ENCODE measurements around the gene ZNF473. TPM values are rescaled to one million over a fixed set of nuclear protein-coding genes. Genes with fewer than 3 reads are reported as not detected.

ZNF473 gene
- total RNA-seq, 1 donor from 2014 or later, result 3.4 TPM

DNA sequence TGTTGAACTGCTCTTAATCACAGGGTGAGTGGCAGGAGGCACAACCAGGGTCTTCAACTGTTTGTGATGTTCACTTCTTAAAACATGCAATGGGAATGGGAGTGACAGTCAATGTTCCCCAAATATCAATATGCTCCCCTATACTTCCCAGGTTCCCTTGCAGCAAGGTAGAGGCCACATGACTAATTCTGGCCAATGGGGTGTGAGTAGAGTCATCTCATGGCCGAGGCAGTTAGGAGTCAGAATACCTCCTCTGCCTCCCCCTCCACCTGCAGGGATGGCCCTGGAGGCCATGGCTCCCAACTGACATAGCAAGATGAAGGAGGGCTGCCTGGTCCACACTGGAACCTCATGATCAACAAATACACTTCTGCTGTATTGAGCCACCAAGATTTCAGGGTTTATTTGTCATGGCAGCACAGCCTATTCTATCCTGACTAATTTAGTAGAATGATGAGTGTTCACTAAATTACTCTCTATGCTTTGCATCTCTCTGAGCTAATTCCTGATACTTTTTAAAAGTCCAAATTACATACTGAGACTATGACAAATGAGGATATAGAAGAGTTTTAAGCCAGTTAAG, 9.5 kb upstream of the ZNF473 start:
- no peak for DNase-seq (ENCODE audit: low spot score in 2 of 2)
- H3K27ac ChIP-seq, result no peak overlapping the region
- H3K36me3 ChIP-seq, result peaks cover 56 to 82% of the 10 kb centered on the region in 2 donors
- no peaks in the 10 kb centered on the region for H3K9me3 ChIP-seq
- H3K27me3 ChIP-seq, result no peaks in the 10 kb centered on the region
- no peaks in the 10 kb centered on the region for H3K4me1 ChIP-seq
- no peak overlapping the region for H3K4me3 ChIP-seq
- intact Hi-C loops (cut with DNase I), result no loop called here
- TF ChIP-seq, protein P1, sequence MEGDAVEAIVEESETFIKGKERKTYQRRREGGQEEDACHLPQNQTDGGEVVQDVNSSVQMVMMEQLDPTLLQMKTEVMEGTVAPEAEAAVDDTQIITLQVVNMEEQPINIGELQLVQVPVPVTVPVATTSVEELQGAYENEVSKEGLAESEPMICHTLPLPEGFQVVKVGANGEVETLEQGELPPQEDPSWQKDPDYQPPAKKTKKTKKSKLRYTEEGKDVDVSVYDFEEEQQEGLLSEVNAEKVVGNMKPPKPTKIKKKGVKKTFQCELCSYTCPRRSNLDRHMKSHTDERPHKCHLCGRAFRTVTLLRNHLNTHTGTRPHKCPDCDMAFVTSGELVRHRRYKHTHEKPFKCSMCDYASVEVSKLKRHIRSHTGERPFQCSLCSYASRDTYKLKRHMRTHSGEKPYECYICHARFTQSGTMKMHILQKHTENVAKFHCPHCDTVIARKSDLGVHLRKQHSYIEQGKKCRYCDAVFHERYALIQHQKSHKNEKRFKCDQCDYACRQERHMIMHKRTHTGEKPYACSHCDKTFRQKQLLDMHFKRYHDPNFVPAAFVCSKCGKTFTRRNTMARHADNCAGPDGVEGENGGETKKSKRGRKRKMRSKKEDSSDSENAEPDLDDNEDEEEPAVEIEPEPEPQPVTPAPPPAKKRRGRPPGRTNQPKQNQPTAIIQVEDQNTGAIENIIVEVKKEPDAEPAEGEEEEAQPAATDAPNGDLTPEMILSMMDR (IDR thresholded peaks at IDR 0.05), result no peak

GRCh38 chr19:50020481-50020880, 5.3 kb upstream of the ZNF473 start:
- no peaks in the 10 kb centered on the region for H3K27me3 ChIP-seq
- no peak overlapping the region for H3K4me3 ChIP-seq
- H3K4me1 ChIP-seq, result peaks cover 8 to 14% of the 10 kb centered on the region in 2 donors
- no peak for DNase-seq (ENCODE audit: low spot score in 2 of 2)
- TF ChIP-seq, protein P1 (IDR thresholded peaks at IDR 0.05), result no peak
- H3K9me3 ChIP-seq, result no peaks in the 10 kb centered on the region
- H3K27ac ChIP-seq, result no peak overlapping the region
- intact Hi-C loops (cut with DNase I), result loop anchor here (10.0 kb wide), 2 partner anchors 494 to 784 kb away; partner anchors contain the start of genes ASPDH and JOSD2
- H3K36me3 ChIP-seq, result peaks cover 25 to 48% of the 10 kb centered on the region in 2 donors

DNA sequence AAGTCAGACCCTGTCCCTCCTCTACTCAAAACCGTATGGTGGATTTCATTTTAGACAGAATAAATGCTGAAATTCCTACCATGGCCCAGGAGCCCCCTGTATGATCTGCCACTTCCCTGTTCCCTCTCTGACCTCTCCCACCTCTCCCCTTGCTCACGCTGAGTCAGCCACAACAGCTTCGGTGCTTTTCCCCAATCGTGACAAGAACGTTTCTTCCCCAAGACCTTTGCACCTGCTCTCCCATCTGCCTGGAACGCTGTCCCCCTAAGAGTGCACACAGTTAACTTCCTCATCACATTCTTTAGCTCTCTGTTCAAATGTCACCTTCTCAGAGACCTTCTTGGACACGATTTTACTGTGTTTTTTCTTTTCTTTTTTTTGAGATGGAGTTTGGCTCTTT, 3.0 kb upstream of the ZNF473 start:
- Histone ChIP-seq H3K36me3 (peaks cover 8 to 26% of the 10 kb centered on the region in 2 donors), H3K27me3 (no peaks in the 10 kb centered on the region), H3K4me1 (peaks cover 15 to 22% of the 10 kb centered on the region in 2 donors), H3K4me3 (no peak overlapping the region), H3K27ac (no peak overlapping the region), H3K9me3 (no peaks in the 10 kb centered on the region)
- intact Hi-C loops (cut with DNase I), result loop anchor here (10.0 kb wide), 2 partner anchors 492 to 782 kb away; partner anchors contain the start of genes ASPDH and JOSD2
- TF ChIP-seq, protein P1 (IDR thresholded peaks at IDR 0.05), result no peak
- no peak for DNase-seq (ENCODE audit: low spot score in 2 of 2)

DNA sequence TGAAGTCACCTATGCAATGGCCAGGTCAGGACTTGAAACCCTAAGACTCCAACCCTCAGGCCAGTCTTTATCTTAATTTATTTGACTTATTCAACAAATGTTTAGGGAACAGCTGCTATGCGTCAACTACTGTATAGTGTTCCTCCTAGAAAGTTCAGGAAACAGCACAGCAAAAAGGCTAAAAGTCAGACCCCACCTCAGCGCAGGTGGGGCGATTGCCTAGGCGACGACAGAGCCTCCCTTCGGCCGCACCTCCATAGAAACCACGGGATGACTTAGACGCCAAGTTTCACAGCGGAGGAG, 1.1 kb upstream of the ZNF473 start:
- Histone ChIP-seq H3K4me3 (peak overlapping the region; percentile 84 to 95), H3K27me3 (no peaks in the 10 kb centered on the region), H3K27ac (peak overlapping the region; percentile 87 to 94), H3K4me1 (peaks cover 15 to 22% of the 10 kb centered on the region in 2 donors), H3K36me3 (peaks cover 8 to 16% of the 10 kb centered on the region in 2 donors), H3K9me3 (no peaks in the 10 kb centered on the region)
- DNase-seq (ENCODE audit: low spot score in 2 of 2), result no peak
- intact Hi-C loops (cut with DNase I), result loop anchor here (1.0 to 10.0 kb wide), 6 partner anchors 20 to 780 kb away; partner anchors contain the start of genes ASPDH and JOSD2
- TF ChIP-seq, protein P1 (IDR thresholded peaks at IDR 0.05), result no peak

DNA sequence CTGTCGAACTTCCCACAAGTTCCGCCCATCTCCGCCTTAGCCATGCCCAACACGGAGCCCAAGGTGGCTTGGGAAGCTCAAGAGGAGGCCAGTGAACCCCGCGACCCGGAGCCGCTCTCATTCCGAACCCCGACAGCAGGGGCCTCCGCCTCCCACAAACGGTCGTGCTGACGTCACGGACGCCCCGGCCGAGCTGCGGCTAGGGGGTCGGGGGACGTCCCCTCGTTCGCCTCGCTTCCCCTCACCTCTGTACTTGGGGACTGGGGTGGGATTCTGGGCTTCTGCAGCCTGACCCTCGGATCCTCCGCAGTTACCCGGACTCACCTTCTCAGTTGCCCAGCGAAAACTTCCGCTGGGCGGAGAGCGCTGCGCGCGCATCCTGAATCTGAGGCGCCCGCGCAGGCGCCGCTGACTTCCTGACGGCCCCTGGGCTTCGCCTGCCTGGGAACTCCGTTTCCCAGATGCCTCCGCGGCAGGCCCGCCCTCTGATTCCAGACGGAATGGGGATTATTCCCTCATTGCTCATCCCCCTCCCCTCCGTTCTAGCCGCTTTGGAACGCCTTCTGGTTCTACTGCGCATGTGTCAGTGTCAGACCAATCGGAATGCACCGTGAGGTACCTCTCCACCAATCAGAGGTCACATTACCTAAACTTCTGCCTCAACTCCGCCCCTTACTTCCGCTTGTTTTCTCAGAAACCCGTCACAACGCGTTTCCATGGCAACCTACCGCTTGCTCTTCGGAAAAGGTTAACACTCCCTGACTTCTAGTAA, 597 bp upstream of the ZNF473 start, which contains the start of gene VRK3:
VRK3 (minus strand) TSS at position 351 of the 772 bp plus-strand sequence. CDS start 9,210 bp downstream, outside the sequence.
- TF ChIP-seq, protein P1 (IDR thresholded peaks at IDR 0.05), result peak in 1 of 3 experiments; percentile 23
- Histone ChIP-seq H3K4me1 (peaks cover 15 to 22% of the 10 kb centered on the region in 2 donors), H3K36me3 (peaks cover 4 to 12% of the 10 kb centered on the region in 2 donors), H3K4me3 (peak within 1 kb of the TSS; percentile 84 to 95), H3K9me3 (no peaks in the 10 kb centered on the region), H3K27me3 (no peaks in the 10 kb centered on the region), H3K27ac (peak within 1 kb of the TSS; percentile 87 to 94)
- intact Hi-C loops (cut with DNase I), result loop anchor here (1.0 to 10.0 kb wide), 6 partner anchors 21 to 780 kb away; partner anchors contain the start of genes ASPDH and JOSD2
- DNase-seq (ENCODE audit: low spot score in 2 of 2), result peak; percentile 99 to 100

Data from ascending aorta (tissue), 2 donors.